Measurements from ENCODE around the gene MRPS31.
"Not testable (repeated sequence)": the region's sequence is repeated elsewhere in the genome, so short reads cannot be mapped to it uniquely, and the experiment has no call there.

Gene MRPS31

GRCh38 chr13:40758811-40759210 lies 12.2 kb downstream of the MRPS31 start:
- DNase-seq, result no peak

- no peak for DNase-seq
Observed at GRCh38 chr13:40756042-40756441, 14.9 kb downstream of the MRPS31 start.

DNA sequence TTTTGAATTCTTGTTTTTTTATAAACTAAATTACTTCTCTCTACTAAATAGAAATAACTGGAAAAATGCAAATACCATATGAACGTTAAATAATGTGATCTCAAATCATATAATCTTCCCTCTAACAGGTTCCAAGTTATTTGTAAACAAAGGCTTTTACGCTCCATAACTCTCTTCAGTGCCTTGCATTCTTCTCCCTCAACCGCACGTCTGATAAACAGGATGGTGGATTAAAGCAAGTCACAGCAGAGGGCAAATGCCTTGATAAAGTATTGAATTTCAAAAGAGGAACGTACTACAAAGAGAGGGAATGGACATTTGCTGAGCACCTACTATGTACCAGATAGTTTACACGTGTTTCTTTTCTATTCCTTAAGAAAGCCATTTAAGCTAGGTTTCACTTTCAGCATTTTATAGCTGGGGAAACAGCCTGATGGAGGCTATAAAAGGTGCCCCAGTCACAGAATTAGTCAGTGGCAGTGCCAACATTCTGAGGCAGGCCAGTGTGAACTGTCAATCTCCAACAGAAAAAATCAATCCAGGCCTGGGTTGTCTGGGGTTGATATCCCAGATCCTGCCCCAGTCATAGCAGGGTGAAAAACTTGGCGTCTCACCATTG lies 15.8 kb downstream of the MRPS31 start:
- no peak for DNase-seq

DNA sequence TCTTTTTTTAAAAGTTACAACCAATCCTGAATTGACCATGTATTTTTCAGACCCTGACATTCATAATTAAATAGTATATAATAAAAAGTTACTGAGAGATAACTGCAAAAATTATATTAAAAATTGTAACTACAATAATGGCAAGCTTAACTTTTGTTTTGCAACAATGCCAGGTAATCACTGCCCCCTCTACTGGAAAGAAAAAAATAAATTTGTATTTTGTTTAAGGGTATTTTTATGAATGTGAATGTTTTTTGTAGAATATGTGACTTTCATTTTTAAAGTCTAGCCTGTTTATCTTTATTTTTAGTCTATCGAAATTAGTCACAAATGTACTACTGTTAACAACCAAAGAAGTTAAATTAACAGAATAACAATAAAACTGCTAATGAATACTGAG lies 21.7 kb downstream of the MRPS31 start:
- no peak for DNase-seq

DNA sequence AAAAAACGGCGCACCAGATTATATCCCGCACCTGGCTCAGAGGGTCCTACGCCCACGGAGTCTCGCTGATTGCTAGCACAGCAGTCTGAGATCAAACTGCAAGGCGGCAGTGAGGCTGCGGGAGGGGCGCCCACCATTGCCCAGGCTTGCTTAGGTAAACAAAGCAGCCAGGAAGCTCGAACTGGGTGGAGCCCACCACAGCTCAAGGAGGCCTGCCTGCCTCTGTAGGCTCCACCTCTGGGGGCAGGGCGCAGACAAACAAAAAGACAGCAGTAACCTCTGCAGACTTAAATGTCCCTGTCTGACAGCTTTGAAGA lies 35.8 kb downstream of the MRPS31 start:
- DNase-seq, result not testable (repeated sequence)

- DNase-seq, result not testable (repeated sequence)
Observed at GRCh38 chr13:40734536-40735231, 36.3 kb downstream of the MRPS31 start.

DNA sequence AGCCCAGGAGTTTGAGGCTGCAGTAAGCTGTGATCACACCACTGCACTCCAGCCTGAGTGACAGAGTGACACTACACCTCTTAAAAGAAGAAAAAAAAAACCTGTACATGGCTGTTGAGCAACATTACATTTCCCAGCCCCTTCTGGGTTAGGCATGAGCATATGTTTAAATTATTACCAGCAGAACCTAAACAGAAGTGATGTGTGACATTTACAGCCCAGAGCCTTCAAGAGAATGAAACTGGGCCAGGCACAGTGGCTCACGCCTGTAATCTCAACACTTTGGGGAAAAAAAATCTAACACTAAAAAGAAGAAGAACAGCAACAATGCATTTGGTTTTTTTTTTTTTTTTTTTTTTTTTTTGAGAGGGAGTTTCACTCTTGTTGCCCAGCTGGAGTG lies 38.3 kb downstream of the MRPS31 start:
- no peak for DNase-seq

DNA sequence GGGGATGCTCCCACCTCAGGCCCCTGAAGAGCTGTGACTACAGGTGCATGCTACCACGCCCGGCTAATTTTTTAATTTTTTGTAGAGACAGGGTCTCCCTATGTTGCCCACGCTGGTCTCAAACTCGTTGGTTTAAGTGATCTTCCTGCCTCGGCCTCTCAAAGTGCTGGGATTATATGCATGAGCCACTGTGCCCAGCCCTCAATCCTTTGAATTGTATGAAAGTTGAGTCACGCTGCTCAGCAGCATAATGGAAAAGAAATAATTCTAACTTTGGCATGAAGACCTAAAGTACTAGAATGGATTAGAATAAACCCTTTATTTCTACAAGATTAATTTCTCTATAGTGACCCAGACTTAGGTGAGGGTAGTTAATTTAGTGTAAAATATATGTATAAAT lies 42.4 kb downstream of the MRPS31 start:
- DNase-seq, result no peak

DNA sequence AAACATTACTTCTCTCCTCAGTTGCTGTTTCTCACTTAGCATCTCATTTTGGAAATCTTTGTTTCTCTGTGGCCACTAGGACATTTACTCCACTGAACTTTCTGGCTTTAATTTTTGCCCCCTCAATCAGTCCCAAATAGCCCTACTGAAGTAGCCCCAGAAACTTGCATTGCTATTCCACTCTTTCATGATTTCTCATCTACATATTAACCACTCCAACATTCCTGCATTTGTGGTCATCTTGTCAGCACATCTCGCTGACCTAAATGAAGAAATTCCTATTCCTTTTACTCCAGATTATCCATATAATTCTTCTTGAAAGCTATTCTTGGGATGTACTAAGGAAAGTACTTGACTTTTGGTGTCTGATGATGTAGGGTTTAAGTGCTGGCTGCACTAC lies 56.6 kb downstream of the MRPS31 start:
- DNase-seq, result not testable (repeated sequence)

- no peak for DNase-seq
Observed at GRCh38 chr13:40706439-40706838, 64.6 kb downstream of the MRPS31 start.

DNA sequence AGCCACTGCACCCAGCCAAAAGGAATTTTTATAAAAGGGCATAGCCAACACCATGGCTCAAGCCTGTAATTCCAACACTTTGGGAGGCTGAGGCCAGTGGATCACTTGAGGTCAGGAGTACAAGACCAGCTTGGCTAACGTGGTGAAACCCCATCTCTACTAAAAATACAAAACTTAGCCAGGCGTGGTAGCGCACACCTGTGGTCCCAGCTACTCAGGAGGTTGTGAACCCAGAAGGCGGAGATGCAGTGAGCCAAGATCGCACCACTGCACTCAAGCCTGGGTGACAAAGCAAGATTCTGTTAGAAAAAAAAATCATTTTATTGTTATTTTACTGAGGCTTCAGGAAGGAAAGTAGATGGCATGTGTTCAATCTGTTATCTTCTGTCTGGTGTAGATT lies 73.3 kb downstream of the MRPS31 start:
- DNase-seq, result no peak

DNA sequence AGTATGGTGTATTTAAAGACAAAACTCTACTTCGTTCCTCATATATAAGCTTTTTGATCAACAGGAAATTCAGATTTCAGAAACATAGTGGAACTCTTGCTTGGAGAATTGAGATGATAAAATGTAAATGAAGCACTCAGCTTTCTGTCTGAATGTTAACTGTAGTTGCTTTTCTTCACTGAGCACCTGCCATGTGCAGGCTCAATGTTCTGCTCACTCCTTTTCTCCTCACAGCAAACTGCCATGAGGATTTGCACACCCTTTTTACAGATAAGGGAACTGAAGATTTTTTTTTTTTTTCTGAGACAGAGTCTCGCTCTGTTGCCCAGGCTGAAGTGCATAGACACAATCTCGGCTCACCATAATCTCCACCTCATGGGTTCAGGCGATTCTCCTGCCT lies 76.6 kb downstream of the MRPS31 start:
- no peak for DNase-seq

- no peak for DNase-seq
Observed at GRCh38 chr13:40692946-40693345, 78.0 kb downstream of the MRPS31 start.

GRCh38 chr13:40688781-40689180 lies 82.2 kb downstream of the MRPS31 start:
- no peak for DNase-seq

DNA sequence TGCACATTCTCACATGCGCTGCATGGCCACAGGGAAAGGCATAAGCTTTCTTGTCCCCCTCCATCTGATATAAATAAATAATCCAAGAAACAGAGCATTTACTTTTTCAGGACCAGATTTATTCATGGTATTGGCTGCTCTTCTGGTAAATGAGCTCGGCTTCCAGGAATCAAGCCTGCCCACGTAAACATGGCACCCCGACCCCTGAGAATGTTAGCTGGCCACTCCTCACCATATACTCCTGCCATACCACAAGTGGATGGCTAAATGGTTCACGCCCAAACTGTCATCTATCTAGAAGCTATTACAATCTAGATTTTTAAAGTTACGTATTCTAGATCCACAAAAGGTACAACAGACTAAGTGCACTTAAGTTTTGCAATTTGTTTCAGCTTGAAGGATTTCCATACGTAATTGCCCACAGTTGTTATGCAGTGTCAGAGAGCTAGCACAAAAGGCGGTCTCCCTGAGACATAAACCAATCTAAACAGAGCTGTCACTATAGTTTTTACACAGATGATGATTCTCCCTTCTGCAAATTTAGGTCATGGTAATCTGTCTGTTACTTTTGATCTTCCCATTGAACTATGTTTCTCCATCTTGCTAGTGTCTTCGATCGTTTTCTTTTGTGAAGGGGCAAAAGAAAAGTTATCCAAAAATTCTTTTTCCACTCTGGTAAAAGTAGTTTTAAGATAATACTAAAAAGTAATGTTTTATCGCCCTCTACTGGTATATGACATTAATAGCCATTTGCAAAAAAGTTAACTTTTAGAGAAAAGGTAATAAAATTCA lies 88.3 kb downstream of the MRPS31 start:
- DNase-seq, result peak in 1 of 2 donors; percentile 78

DNA sequence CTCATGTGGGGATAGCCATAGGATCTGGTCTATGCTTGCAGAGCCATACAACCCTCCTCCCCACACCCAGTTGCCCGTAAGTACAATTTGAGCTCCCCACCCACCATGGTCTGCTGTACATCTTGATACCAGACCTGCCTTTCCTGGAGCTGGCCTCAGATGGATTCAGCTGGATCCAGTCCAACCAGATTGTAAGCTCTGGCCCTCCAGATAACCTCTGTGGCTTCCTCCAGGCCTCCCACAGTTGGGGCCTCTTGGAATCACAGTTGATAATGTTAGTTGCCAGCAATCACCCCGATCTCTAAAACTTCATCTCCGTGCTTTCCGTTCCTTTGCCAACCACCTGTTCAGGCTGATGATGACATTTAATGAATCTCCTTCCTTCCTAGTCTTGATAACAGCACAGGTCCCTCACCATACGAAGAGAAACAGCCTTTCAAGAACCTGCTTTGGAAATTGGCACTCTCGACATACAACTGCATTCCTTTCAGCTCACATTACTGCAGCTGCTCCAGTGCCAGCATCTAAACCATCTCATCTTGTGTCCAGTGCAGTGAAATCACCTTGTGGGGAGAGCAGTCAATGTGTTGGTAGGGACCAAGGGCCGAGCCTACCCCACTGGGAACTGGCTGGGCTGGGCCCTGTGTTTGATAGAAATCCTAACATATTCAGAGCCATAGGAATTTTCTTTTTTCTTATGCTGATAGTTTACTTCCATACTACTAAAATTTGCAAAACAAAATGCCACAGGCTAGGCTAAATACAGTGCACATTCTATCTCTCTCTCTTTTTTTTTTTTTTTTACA lies 89.4 kb downstream of the MRPS31 start:
- DNase-seq, result no peak

- DNase-seq, result no peak
Observed at GRCh38 chr13:40680659-40681323, 90.2 kb downstream of the MRPS31 start.

DNA sequence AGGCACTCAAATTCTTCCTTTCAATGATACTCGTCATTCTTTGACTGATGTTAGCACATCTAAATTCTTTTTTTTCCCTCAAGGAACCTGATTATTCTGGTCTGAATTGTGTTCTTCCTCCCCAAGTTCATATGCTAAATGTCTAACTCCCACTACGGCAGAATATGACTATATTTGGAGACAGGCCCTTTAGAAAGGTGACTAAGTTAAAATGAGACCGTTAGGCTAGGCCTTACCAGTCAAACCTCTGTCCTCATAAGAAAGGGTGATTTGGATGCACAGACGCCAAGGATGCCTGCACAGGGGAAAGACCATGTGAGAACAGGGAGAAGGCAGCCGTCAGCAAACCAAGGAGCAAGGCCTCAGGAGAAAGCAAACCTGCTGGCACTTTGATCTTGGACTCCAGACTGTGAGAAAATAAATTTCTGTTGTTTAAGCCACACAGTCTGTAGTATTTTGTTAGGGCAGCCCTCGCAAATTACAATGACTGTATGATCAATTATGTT lies 91.5 kb downstream of the MRPS31 start:
- DNase-seq, result no peak
